GM18498 (cell line): ENCODE results near the gene CNTROB.

Source experiments
- ATAC-seq: cut with Tn5 transposase; IDR thresholded peaks from one replicate; pipeline ENCODE4 v1.9.1; 2021; ENCODE audit warnings: mild to moderate bottlenecking, moderate library complexity; ENCODE audit not compliant: unreplicated experiment

CNTROB gene

GRCh38 chr17:7982173-7982572 is 50.2 kb downstream of the CNTROB start:
- ATAC-seq, result no peak

DNA sequence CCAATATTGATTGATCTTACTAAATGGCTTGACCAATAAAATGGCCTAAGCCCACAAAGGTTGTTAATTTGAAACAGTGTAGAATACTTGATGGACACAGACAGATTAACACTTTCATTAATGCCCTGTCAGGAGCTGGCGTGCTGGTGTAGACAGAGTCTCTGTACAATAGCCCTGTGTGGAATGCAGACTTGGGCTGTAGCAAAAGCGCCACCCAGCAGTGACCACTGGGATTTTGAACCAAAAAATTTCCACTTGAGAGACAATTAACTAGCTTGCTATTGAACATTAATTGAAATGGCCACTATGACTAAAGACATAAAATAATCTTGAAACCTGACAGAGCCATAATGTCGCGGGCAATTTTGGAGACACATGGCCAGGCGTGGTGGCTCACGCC is 50.7 kb downstream of the CNTROB start:
- no peak for ATAC-seq

DNA sequence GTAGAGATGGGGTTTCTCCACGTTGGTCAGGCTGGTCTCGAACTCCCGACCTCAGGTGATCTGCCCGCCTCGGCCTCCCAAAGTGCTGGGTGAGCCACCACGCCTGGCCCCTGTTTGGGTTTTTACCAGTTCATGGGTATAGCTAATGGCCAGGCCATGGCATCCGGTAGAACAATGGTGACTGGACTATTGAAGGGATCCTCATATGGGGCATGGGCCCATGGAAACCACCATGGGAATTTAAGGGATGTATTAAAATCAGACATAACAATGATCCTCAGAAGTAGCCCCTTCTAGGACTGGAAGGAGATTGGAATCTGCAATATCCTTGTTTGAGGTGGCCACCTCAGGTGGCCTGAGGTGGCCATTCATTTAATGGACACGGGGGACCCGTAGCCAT is 52.9 kb downstream of the CNTROB start:
- ATAC-seq, result no peak

DNA sequence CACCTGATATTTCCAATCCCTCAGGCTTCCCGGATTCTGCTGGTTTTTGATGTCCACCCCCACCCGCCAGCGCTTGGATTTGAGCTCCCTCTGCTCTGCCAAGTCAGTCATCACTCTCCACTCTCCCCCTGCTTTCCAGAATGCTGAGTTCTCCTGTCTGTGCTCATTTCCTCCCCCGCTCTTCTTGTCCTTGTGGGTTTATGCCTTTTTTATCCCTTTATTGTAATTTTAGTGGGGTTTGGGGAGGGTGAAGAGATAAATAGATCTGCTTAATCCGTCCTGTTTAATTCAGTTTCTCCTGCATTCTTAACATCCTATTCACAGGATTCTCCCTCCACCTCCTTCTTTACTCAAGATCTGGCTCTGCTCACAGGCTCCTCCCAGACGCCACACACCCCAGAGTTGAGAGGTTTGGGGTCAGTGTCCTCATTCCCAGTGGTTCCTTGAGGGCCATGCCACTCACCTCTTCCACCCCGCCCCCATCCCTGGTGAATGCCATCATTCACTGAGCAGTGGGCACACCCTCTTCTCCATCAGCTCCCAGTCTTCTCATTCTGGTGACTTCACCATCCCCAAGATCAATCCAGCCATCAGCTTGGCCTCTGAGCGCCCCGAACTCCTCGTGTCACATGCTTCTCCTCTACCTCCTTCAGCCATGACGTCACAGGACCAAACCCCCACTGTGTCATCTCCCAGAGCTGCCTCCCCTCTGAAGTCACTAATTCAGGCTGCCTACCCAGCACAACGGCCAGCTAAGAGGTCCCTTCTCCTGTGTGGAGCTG is 55.3 kb downstream of the CNTROB start:
- no peak for ATAC-seq

GRCh38 chr17:7988750-7989178 is 56.8 kb downstream of the CNTROB start:
- ATAC-seq, result no peak

GRCh38 chr17:7989781-7990655 is 58.0 kb downstream of the CNTROB start:
- ATAC-seq, result peak; percentile 78

DNA sequence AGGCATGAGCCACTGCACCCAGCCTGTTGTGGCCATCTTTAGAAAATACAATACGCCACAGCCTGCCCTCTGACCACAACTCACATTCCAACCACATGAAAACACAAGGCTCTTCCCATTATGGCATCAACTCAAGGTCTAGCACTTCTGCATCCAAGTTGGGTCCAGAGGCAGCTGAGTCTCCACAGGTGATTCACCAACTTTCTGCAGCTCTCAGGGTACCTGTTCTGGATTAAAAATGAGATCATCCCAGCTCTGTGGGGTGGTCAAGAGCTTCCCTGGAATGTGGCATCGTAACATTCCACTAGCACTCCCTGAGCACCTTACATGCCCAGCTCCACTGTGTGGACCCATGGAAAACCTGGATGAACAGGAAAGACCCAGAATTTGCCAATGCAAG is 60.5 kb downstream of the CNTROB start:
- no peak for ATAC-seq

- ATAC-seq, result no peak
Measured at GRCh38 chr17:7992924-7993323, 60.9 kb downstream of the CNTROB start.

- ATAC-seq, result no peak
Measured at GRCh38 chr17:7993972-7994589, 62.1 kb downstream of the CNTROB start.

DNA sequence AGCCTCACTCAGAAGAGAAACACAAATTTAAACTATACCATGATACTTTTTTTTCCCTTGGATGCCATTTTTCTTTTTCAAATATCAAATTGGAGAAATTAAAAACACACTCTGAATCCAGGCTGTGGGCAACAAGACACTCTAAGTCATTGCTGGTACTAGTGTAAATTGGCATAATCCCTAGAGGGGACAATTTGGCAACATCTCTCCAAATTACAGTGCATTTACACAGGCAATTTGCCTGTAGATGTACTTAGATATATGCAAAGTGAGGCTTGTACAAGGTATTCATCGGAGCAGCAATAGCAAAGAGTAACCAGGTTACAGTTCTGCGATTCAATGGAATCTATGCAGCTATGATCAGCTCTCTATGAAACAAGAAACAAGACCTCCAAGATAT is 63.7 kb downstream of the CNTROB start:
- no peak for ATAC-seq

GRCh38 chr17:7997186-7997585 is 65.2 kb downstream of the CNTROB start:
- no peak for ATAC-seq
